Erythroblast (primary cell): ENCODE data around the gene FAAP100.

Source experiments
- GATA1 ChIP-seq: IDR thresholded peaks from 2 replicates; pipeline ENCODE4 v1.6.1; 2011; ENCODE audit warnings: low read depth, mild to moderate bottlenecking, control low read depth, low read length, moderate library complexity
- POLR2A ChIP-seq: IDR thresholded peaks from 2 replicates; pipeline ENCODE4 v1.6.1; 2011; ENCODE audit warnings: mild to moderate bottlenecking, low read length

DNA sequence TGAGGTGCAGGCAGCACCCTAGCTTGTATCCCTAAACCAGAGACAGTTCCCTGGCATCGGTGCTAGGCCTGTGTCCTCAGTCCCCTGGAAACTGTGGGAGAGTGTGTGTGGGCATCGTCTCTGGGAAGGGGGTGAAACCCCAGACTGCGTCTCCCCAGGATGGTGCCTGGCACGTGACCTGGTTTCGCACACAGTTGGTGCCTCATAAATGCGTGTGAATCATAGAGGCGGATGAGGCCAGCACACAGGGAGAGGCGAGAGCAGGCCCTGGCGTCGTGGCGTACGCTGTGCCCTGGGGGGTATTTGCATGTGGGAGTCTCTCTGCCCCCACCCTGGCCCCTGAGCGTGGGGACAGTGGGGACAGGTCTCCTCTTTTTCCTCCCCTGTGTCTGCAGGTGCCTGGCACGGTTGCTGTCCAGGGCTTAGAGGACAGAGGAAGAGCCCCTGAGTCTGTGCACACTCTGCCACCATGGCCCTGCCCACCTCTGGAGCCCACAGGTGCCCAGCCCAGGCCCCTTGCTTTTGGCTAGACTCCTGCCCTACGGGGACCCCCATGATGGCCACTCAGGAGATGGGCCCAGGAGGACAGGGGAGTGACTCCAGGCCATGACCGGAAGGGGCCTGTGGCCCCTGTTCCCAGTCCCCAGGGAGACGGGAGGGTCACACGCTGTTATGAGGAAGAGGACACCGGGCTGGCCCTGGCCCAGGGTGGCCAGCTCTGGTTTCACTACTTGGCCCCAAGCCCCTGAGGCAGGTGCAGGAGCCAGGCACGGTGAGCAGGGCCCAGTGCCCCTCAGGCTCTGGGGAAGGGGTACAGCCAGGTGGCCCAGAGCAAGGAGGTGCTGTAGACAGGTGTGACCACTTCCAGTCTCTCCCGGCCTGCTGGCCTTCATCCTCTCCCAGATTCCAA lies 25.2 kb downstream of the FAAP100 start:
- TF ChIP-seq POLR2A (no peak), GATA1 (no peak)
